DMS114 treated with DMSO at 0.1 percent for 48 hours (cell line): ENCODE results near the gene PRPF40A.
A peak's percentile ranks its signal among the peaks of the same experiment; 100 is the strongest.

Experiments
- DNase-seq: peaks from one replicate; lab custom pipeline; 2025; ENCODE audit not compliant: unreplicated experiment; lab: John Stamatoyannopoulos, UW

PRPF40A gene

DNA sequence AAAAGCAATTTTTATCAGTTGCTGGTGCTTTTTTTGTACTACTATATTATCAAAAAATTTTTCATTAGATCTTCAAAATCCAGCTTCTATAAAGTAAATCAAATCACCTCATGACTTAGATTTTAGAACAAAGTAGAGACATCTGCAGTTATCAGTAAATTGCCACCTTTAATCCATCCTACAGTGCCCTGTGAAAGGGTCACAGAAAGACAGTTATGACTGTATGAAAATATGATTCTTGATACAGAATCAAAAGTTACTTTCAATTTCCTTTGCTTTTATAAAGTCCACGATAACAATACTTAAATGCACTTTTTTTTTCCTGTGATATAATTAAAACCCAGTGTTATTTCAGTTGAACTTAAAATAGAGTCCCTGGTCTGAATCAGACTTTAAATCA, 61.4 kb downstream of the PRPF40A start:
- DNase-seq: no peak

DNA sequence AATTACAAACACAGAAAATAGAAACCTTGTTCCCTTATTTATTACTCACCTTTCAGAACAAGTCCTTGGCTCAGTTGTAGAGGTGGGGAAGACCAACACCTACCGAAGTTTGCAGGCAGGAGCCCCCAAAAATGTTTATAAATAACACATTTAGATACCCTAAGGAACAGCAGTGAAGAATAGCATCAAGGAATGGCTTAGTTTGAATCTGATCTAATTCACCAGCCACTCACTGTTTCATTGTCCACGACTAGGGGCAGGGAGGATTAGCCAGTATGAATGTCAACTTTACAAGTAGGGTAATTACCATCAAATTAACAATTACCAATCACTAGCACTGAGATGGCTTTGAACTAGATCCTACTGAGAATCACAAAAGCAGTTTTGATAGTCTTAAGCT, 65.4 kb downstream of the PRPF40A start:
- DNase-seq: no peak

GRCh38 chr2:152650768-152651371, 66.4 kb downstream of the PRPF40A start:
- no peak for DNase-seq

GRCh38 chr2:152649997-152650396, 67.3 kb downstream of the PRPF40A start:
- DNase-seq: no peak

DNA sequence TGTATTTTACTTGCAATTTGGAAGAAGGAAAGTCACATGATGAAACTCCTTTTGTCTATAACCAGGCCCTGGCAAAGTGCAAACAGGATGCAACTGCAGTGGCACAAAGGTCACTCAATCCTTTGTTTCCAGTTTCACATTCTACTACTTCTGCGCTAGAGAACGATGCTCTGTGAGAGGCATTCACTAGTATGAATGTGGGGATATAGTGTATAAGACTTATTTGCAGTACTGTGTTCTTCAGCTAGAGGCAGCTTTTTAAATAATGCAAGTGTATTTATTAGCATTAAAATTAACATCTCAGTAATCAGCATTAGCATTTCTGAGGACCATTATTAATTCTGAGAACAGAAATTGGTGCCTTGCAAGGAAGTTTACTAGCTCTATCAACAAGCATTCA, 68.9 kb downstream of the PRPF40A start:
- no peak for DNase-seq

- no peak for DNase-seq
Measured at GRCh38 chr2:152647552-152647951, 69.7 kb downstream of the PRPF40A start.

GRCh38 chr2:152646775-152647174, 70.5 kb downstream of the PRPF40A start:
- DNase-seq: no peak

- DNase-seq: no peak
Measured at GRCh38 chr2:152646264-152646663, 71.0 kb downstream of the PRPF40A start.

GRCh38 chr2:152644189-152644873, 72.9 kb downstream of the PRPF40A start:
- no peak for DNase-seq

GRCh38 chr2:152638590-152638989, 78.7 kb downstream of the PRPF40A start:
- DNase-seq: no peak

- DNase-seq: no peak
Measured at GRCh38 chr2:152638056-152638455, 79.2 kb downstream of the PRPF40A start.

- no peak for DNase-seq
Measured at GRCh38 chr2:152637251-152637650, 80.0 kb downstream of the PRPF40A start.

GRCh38 chr2:152635635-152636298, 81.5 kb downstream of the PRPF40A start:
- no peak for DNase-seq

DNA sequence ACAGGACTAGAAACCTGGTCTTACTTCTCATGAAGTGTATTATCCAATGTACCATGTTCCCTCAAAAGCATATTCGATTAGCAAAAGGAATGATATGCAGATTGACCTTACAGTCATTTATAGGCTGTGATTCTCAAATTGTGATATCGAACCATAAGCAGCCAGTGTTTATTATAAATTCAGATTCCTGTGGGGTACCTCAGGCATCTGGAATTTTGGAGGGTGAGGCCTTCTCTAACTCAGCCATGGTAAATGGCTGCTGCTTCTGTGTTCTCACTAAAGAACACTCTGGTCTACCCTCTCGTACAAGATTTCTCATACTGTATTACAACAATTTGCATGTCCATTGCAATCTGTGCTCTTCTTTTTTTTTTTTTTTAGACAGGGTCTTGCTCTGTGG, 84.5 kb downstream of the PRPF40A start:
- DNase-seq: no peak

- DNase-seq: no peak
Measured at GRCh38 chr2:152630466-152630865, 86.8 kb downstream of the PRPF40A start.

GRCh38 chr2:152629202-152629601, 88.1 kb downstream of the PRPF40A start:
- DNase-seq: no peak

GRCh38 chr2:152627351-152627957, 89.8 kb downstream of the PRPF40A start:
- peak; percentile 0 for DNase-seq

GRCh38 chr2:152626911-152627339, 90.3 kb downstream of the PRPF40A start:
- DNase-seq: no peak

- no peak for DNase-seq
Measured at GRCh38 chr2:152624805-152625204, 92.5 kb downstream of the PRPF40A start.

DNA sequence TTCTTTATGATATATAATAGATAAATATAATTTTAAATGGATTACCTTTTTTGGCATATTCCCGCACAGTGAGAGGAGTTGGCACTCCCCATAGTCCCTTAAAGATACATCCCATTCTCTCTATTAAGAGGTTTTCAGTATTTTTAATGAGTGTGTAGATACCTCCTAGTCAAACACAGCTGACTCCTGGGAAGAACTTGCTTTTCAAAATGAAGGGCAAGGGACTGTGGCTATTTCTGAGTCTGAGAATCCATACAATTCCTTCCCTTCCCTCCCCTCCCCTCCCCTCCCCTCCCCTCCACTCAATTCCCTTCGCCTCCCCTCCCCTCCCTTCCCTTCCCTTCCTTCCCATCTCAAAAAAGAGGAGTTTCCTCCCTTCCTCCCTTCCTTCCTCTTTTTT, 93.5 kb downstream of the PRPF40A start:
- DNase-seq: no peak

- DNase-seq: no peak
Measured at GRCh38 chr2:152623076-152623740, 94.1 kb downstream of the PRPF40A start.
